ENCODE measurements around the gene MCUB. TPM values are rescaled to one million over a fixed set of nuclear protein-coding genes. Genes with fewer than 3 reads are reported as not detected.
"Not testable (repeated sequence)": the region's sequence is repeated elsewhere in the genome, so short reads cannot be mapped to it uniquely, and the experiment has no call there.

MCUB gene
- total and polyA plus RNA-seq, 7 donors: 4.2 to 18.0 (median 8.2) TPM

DNA sequence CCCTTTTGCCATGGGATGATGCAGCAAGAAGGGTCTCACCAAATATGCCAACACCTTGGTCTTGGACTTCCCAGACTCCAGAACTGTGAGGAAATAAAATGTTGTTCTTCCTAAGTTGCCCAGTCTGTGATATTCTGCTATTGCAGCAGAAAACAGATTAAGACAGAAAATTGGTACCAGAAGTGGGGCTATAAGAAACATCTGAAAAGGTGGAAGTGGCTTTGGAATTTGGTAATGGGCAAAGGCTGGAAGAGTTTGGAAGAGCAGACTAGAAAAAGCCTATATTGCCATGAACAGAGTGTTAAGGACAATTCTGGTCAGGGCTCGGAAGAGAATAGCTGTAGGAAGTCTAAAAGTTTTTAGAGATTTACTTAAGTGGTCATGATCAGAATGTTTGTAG is 115.8 kb downstream of the MCUB start:
- WGBS, 2 donors: 97 to 98% methylated on average over 1 of the region's 1 CpG
- DNase-seq: no peak
- no peaks in the 10 kb centered on the region for H3K36me3 ChIP-seq
- no peaks in the 10 kb centered on the region for H3K4me1 ChIP-seq
- no peak overlapping the region for H3K27ac ChIP-seq
- TF ChIP-seq EP300 (IDR thresholded peaks at IDR 0.05): no peak
- TF ChIP-seq POLR2A (IDR thresholded peaks at IDR 0.05): no peak
- TF ChIP-seq CTCF (IDR thresholded peaks at IDR 0.05): no peak
- TF ChIP-seq POLR2AphosphoS5 (IDR thresholded peaks at IDR 0.05): no peak
- H3K9me3 ChIP-seq: no peaks in the 10 kb centered on the region
- no peaks in the 10 kb centered on the region for H3K27me3 ChIP-seq
- H3K4me3 ChIP-seq: no peak overlapping the region
- intact Hi-C loops (cut with DNase I): no loop called here

- 98% methylated on average over 1 of the region's 1 CpG for WGBS, 2 donors
- intact Hi-C loops (cut with DNase I): no loop called here
- Histone ChIP-seq H3K27ac (no peak overlapping the region), H3K9me3 (no peaks in the 10 kb centered on the region), H3K4me3 (no peak overlapping the region), H3K27me3 (no peaks in the 10 kb centered on the region), H3K36me3 (no peaks in the 10 kb centered on the region), H3K4me1 (no peaks in the 10 kb centered on the region)
- no peak for TF ChIP-seq EP300 (IDR thresholded peaks at IDR 0.05)
- TF ChIP-seq POLR2A (IDR thresholded peaks at IDR 0.05): no peak
- no peak for TF ChIP-seq CTCF (IDR thresholded peaks at IDR 0.05)
- TF ChIP-seq POLR2AphosphoS5 (IDR thresholded peaks at IDR 0.05): no peak
- no peak for DNase-seq
Measured at GRCh38 chr4:109676886-109677285, 116.8 kb downstream of the MCUB start.

- H3K4me3 ChIP-seq; H3K27ac ChIP-seq; H3K4me1 ChIP-seq; H3K36me3 ChIP-seq; DNase-seq; H3K9me3 ChIP-seq; H3K27me3 ChIP-seq; intact Hi-C loops (cut with DNase I): not testable (repeated sequence)
- 96% methylated on average over 28 of the region's 28 CpGs for WGBS, 2 donors
Measured at GRCh38 chr4:109678472-109678871, 118.4 kb downstream of the MCUB start.

DNA sequence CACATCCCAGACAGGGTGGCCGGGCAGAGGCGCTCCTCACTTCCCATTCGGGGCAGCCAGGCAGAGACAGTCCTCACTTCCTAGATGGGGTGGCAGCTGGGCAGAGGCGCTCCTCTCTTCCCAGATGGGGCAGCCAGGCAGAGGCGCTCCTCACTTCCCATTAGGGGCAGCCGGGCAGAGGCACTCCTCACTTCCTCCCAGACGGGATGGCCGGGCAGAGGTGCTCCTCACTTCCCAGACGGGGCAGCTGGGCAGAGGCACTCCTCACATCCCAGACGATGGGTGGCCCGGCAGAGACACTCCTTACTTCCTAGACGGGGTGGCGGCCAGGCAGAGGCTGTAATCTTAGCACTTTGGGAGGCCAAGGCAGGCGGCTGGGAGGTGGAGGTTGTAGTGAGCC is 118.9 kb downstream of the MCUB start:
- 97 to 98% methylated on average over 14 of the region's 14 CpGs for WGBS, 2 donors
- H3K4me1 ChIP-seq; H3K9me3 ChIP-seq; H3K36me3 ChIP-seq; H3K27me3 ChIP-seq; H3K27ac ChIP-seq; H3K4me3 ChIP-seq; intact Hi-C loops (cut with DNase I); DNase-seq: not testable (repeated sequence)

- no peak for TF ChIP-seq EP300 (IDR thresholded peaks at IDR 0.05)
- Histone ChIP-seq H3K36me3 (peaks cover 0 to 17% (median 2%) of the 10 kb centered on the region in 4 donors), H3K9me3 (no peaks in the 10 kb centered on the region), H3K27me3 (no peaks in the 10 kb centered on the region), H3K27ac (no peak overlapping the region), H3K4me3 (no peak overlapping the region), H3K4me1 (no peaks in the 10 kb centered on the region)
- intact Hi-C loops (cut with DNase I): no loop called here
- 95 to 98% methylated on average over 2 of the region's 2 CpGs for WGBS, 2 donors
- DNase-seq: no peak
Measured at GRCh38 chr4:109682875-109683274, 122.8 kb downstream of the MCUB start.

- Histone ChIP-seq H3K27me3 (no peaks in the 10 kb centered on the region), H3K4me1 (no peaks in the 10 kb centered on the region), H3K36me3 (peaks cover 0 to 20% (median 2%) of the 10 kb centered on the region in 4 donors), H3K4me3 (no peak overlapping the region), H3K27ac (no peak overlapping the region), H3K9me3 (no peaks in the 10 kb centered on the region)
- intact Hi-C loops (cut with DNase I): no loop called here
- WGBS, 2 donors: 84 to 96% methylated on average over 6 of the region's 6 CpGs
- TF ChIP-seq POLR2A (IDR thresholded peaks at IDR 0.05): no peak
- TF ChIP-seq POLR2AphosphoS5 (IDR thresholded peaks at IDR 0.05): no peak
- TF ChIP-seq EP300 (IDR thresholded peaks at IDR 0.05): no peak
- no peak for TF ChIP-seq CTCF (IDR thresholded peaks at IDR 0.05)
- no peak for DNase-seq
Measured at GRCh38 chr4:109683621-109684253, 123.7 kb downstream of the MCUB start.
